GM12892 (cell line): ENCODE measurements around the gene SCGB1D4.

ENCODE experiments used
- POLR2A ChIP-seq: IDR thresholded peaks from 2 replicates; pipeline ENCODE4 v1.6.1; 2011; ENCODE audit warnings: low read depth, low read length, control low read depth
- POLR2AphosphoS5 ChIP-seq: IDR thresholded peaks from 2 replicates; pipeline ENCODE4 v1.6.1; 2011; ENCODE audit warnings: low read depth, low read length, control low read depth
- TAF1 ChIP-seq: IDR thresholded peaks from 2 replicates; pipeline ENCODE4 v1.6.1; 2011; ENCODE audit warnings: low read depth, mild to moderate bottlenecking, control low read depth, low read length, borderline replicate concordance

- no peak for TF ChIP-seq POLR2AphosphoS5
- no peak for TF ChIP-seq POLR2A
- no peak for TF ChIP-seq TAF1
Measured at GRCh38 chr11:62273789-62274275, 25.0 kb downstream of the SCGB1D4 start.
